Right lobe of liver (tissue), 6 donors: ENCODE data around the gene CD47. TPM values are rescaled to one million over a fixed set of nuclear protein-coding genes. Genes with fewer than 3 reads are reported as not detected.

Experiments
- ATAC-seq, 4 donors: fragments of 200-7000 bp; cut with Tn5 transposase; one replicate each; pipeline ENCODE4 v1.9.1; 2020; ENCODE audit warnings: mild to moderate bottlenecking in 4 of 4, moderate library complexity in 4 of 4
- DNase-seq, 3 donors: peaks; one replicate each; pipeline ENCODE4 v3.0.0-alpha.2; 2020
- H3K27ac ChIP-seq, 3 donors: fragments of 200-600 bp; one replicate each; pipeline ENCODE4 v1.8.0; 2022
- H3K27me3 ChIP-seq, 2 donors: fragments of 200-600 bp; one replicate each; pipeline ENCODE4 v1.8.0; 2022
- H3K36me3 ChIP-seq, 4 donors: fragments of 200-600 bp; sonication (generic) in 1 of 4; one replicate each; pipeline versions ENCODE4 v1.5.1 to v1.8.0; 2017 to 2022; ENCODE audit warnings: control low read depth in 1 of 4
- H3K4me1 ChIP-seq, 4 donors: fragments of 200-600 bp; sonication (generic) in 1 of 4; one replicate each; pipeline versions ENCODE4 v1.5.1 to v1.8.0; 2017 to 2022; ENCODE audit warnings: control low read depth in 1 of 4
- H3K4me3 ChIP-seq, 3 donors: fragments of 200-600 bp; one replicate each; pipeline ENCODE4 v1.8.0; 2022
- H3K9me3 ChIP-seq, 4 donors: fragments of 200-600 bp; sonication (generic) in 1 of 4; one replicate each; pipeline versions ENCODE4 v1.5.1 to v1.8.0; 2017 to 2022; ENCODE audit warnings: control low read depth in 1 of 4
- CTCF ChIP-seq, 4 donors: fragments of 200-600 bp in 3 of 4; fragments of 450-650 bp in 1 of 4; IDR thresholded peaks; one replicate each; pipeline versions ENCODE4 v1.5.1 to v1.8.0; 2016 to 2022; ENCODE audit warnings: antibody characterized with exemption in 4 of 4, mild to moderate bottlenecking in 2 of 4
- POLR2A ChIP-seq: fragments of 450-650 bp; IDR thresholded peaks from one replicate; pipeline ENCODE4 v1.6.1; 2017; ENCODE audit warnings: antibody characterized with exemption, mild to moderate bottlenecking
- WGBS: methylation state at CpG from one replicate; pipeline ENCODE4 v1.1.6; 2018; ENCODE audit warnings: low coverage, low lambda C conversion rate; ENCODE audit not compliant: insufficient coverage; ENCODE audit errors: missing lambda C conversion rate; 5-methylcytosine and 5-hydroxymethylcytosine counted together
- intact Hi-C, 2 donors: fragments of 100-400 bp; cut with DNase I; formaldehyde crosslinking; loops; one replicate each; pipeline versions ENCODE4 v1.11.2 to v1.14.1; 2022
- total RNA-seq, 6 experiments: library from RNA; depleted of rRNA in 2 of 6; stranded (reverse); fragments of >200 nt in 2 of 6; fragmentation: NEBNext Ultra II Directional in 3 of 6; extraction: Animal tissue kit (Norgen Biotek cat#: 25700) in 3 of 6; gene quantifications; one replicate each; pipeline versions ENCODE4 v1.1.0 to v1.2.4, GENCODE V29; 2016 to 2023
- donor health status: DM: no; HTN: yes; CAD: no.
- donor health status: DM: no; HTN: no; CAD: no.
- donor health status: DM: no; HTN: no; CAD: no.
- donor health status: DM: no; HTN: yes; CAD: no.
- donor health status: DM: no; HTN: yes; CAD: no.

Gene CD47
- total RNA-seq, 6 experiments from 2014 or later, result 19.5 to 42.3 (median 26.5) TPM

DNA sequence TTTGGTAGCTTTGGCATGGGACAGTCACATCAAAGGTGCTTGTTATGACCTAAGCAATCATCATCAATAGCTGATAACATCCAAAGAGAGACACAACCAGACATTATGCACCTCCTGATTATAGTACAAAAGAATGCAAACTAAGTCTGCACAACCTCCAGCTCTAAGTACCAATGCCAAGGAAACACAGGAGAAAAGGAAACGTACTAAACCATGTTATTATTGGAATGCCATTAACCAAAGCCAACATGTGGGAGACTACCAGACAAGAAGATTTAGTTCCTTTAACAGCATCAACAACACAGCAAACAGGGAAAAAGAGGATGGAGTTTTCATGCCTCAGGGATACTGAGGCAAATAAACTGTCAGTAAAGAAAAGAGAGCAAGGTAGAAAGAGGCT lies 61.4 kb downstream of the CD47 start:
- Histone ChIP-seq H3K4me1 (no peaks in the 10 kb centered on the region), H3K27me3 (no peaks in the 10 kb centered on the region), H3K9me3 (no peaks in the 10 kb centered on the region), H3K27ac (no peak overlapping the region), H3K4me3 (no peak overlapping the region), H3K36me3 (no peaks in the 10 kb centered on the region)
- no peak for TF ChIP-seq POLR2A
- TF ChIP-seq CTCF (IDR thresholded peaks at IDR 0.05), result no peak
- 56% methylated on average over 1 of the region's 1 CpG for WGBS
- ATAC-seq (no peak), DNase-seq (no peak)
- intact Hi-C loops, result no loop called here

DNA sequence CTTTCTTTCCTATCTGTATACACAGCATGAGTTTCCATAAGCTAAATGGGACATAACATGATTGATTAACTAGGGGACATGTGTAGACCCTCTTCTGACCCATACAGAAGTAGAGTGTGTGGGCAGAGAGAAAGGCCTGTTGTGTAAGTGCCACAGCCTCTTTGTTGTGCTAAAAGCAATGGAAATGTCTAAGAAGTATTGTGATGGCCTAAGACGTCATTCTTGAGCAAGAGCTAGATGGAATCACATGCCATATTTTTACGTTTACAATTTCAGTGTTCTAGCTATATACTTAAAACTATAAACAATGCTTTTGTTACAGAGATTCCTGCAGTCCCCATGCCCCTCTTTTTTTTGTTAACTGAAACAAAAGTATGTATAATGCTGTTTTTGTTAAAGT lies 61.9 kb downstream of the CD47 start:
- intact Hi-C loops, result no loop called here
- no peaks in the 10 kb centered on the region for H3K36me3 ChIP-seq
- DNase-seq, result no peak
- ATAC-seq, result no peak
- no peaks in the 10 kb centered on the region for H3K27me3 ChIP-seq
- no peak overlapping the region for H3K27ac ChIP-seq
- 88% methylated on average over 2 of the region's 2 CpGs for whole genome bisulfite sequencing
- TF ChIP-seq CTCF (IDR thresholded peaks at IDR 0.05), result no peak
- no peak for TF ChIP-seq POLR2A
- no peaks in the 10 kb centered on the region for H3K9me3 ChIP-seq
- no peak overlapping the region for H3K4me3 ChIP-seq
- H3K4me1 ChIP-seq, result no peaks in the 10 kb centered on the region

- Histone ChIP-seq H3K9me3 (no peaks in the 10 kb centered on the region), H3K27me3 (no peaks in the 10 kb centered on the region), H3K4me3 (no peak overlapping the region), H3K27ac (no peak overlapping the region), H3K4me1 (no peaks in the 10 kb centered on the region), H3K36me3 (no peaks in the 10 kb centered on the region)
- intact Hi-C loops, result no loop called here
- DNase-seq (no peak), ATAC-seq (no peak)
- no peak for TF ChIP-seq POLR2A
- TF ChIP-seq CTCF (IDR thresholded peaks at IDR 0.05), result no peak
- 76% methylated on average over 2 of the region's 3 CpGs for WGBS
Observed at GRCh38 chr3:108025177-108025576, 65.7 kb downstream of the CD47 start.

DNA sequence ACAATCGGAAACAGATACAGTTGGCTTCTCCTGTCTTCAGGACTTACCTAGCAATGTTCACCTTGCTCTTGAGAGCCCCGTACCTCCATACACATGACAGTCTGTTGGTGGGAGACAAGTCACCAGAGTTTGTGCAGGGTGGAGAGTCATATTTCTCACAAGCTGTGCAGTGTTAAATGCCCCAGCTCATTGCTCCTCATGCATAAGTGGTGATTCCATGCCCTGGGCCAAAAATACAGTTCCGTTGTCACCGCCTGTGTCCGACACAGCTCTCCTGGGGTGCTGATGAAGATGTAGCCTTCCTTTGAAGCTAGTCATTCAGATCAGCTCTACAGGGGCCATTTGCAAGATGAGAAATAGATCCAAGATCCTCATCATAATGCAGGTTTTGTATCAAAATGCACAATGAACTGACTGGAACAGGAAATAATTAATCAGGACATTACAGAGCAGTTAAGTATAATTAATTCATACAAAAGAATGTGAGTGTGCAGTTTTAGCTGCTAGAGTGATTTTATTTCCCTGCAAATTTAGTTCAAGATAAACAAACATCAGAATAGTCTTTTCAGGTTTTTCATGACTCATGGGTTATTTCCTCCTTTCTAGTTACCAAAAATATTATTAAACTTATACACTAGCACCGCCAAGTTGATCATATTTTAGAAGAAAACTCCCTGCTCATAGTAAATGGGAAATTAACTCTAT lies 66.5 kb downstream of the CD47 start:
- Histone ChIP-seq H3K36me3 (no peaks in the 10 kb centered on the region), H3K27me3 (no peaks in the 10 kb centered on the region), H3K27ac (no peak overlapping the region), H3K4me1 (no peaks in the 10 kb centered on the region), H3K9me3 (no peaks in the 10 kb centered on the region), H3K4me3 (no peak overlapping the region)
- WGBS, result 81% methylated on average over 5 of the region's 6 CpGs
- intact Hi-C loops, result no loop called here
- TF ChIP-seq CTCF (IDR thresholded peaks at IDR 0.05) (no peak), POLR2A (no peak)
- no peak for DNase-seq
- ATAC-seq, result no peak
